Islet precursor cell (in vitro differentiated cells): Measurements from ENCODE around the gene RAB14.
"Not testable (repeated sequence)": the region's sequence is repeated elsewhere in the genome, so short reads cannot be mapped to it uniquely, and the experiment has no call there.

ENCODE experiments used
- DNase-seq: peaks from one replicate; pipeline ENCODE4 v3.0.0-alpha.2; 2018

The RAB14 gene

DNA sequence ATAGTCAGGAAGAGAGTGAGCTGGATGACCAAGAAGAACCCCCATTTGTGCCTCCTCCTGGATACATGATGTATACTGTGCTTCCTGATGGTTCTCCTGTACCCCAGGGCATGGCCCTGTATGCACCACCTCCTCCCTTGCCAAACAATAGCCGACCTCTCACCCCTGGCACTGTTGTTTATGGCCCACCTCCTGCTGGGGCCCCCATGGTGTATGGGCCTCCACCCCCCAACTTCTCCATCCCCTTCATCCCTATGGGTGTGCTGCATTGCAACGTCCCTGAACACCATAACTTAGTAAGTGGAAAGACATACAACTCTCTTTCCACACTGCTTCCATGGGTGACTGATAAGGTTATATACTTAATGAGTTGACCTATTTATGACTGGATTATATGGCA, 51.5 kb downstream of the RAB14 start:
- no peak for DNase-seq

DNA sequence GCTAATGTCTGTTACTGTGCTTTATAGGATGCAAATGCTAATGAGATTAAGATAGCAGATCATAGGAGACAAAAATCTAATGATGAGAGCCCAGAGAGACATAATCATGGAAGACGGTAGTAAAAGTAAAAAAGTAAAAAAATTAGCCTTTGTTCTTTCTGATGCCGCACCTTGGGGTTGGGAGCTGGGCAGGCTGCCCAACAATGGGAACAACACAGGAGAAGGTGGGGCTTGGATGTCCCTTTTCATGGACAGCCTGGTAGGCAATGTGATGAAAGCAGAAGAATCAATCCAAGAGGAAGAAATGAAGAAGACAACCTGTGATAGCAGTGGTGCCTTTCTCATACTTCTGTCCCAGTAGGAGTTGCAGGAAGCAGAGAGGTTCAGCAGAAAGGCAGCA, 57.2 kb downstream of the RAB14 start:
- no peak for DNase-seq

DNA sequence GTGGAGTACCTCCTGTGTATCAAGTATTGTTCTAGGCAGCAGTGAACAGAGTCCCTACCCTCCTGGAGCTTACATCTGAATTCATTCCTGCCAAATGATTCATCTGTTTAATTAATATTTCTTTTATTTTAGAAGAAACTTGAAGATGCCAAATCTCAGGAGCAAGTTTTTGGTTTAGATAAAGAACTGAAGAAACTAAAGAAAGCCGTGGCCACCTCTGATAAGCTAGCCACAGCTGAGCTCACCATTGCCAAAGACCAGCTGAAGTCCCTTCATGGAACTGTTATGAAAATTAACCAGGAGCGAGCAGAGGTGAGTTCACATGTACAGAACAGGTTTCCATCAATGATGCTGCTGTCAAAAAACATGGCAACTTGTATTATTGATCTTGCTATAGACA, 57.9 kb downstream of the RAB14 start:
- no peak for DNase-seq

DNA sequence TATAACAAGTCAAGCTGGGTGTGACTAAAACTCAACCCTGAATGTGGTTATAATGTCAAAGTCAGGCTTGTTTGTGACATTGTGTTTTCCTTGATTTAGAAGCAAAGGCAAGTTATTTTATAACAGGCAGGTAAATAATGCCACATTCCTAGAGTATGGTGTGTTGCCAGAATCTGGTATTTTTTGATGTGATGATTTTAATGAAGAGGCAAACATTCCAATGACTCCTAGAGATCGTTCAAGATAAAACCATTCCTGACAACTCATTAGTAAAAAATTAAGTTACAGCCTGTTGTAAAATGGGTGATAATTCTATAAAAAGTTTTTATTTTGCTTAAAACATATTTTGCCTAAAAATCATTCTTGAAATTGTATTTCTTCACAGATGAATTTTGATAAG, 60.0 kb downstream of the RAB14 start:
- DNase-seq = no peak

DNA sequence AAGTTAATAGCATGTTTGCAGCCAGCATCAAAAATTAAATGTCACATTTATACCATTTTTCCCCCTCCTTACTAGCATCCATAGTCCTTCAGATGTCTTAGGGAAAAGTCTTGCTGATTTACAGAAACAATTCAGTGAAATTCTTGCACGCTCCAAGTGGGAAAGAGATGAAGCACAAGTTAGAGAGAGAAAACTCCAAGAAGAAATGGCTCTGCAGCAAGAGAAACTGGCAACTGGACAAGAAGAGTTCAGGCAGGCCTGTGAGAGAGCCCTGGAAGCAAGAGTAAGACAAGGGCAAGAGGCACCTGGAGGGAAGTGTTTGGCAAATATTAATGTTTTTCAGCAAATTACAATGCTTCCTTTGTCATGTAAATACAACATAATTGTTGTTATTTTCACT, 60.4 kb downstream of the RAB14 start:
- DNase-seq = no peak

DNA sequence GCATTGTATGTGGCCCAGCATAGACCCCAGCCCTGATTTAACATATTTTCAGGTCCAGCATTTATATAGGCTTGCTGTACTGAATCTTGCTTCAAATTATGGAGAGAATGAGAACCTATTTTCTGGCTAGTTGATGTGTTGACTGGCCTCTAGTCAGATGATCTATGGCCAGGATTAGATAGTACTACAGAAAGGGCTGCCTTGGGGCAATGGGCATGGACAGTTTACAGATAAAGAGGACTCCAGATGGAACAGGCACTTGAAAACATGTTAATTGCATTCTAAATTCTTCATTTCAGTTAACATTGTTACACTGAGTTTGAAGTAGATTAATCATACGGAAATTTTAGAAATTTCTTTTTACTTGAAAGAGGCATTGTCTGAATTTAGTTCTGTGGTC, 61.5 kb downstream of the RAB14 start:
- DNase-seq = no peak

DNA sequence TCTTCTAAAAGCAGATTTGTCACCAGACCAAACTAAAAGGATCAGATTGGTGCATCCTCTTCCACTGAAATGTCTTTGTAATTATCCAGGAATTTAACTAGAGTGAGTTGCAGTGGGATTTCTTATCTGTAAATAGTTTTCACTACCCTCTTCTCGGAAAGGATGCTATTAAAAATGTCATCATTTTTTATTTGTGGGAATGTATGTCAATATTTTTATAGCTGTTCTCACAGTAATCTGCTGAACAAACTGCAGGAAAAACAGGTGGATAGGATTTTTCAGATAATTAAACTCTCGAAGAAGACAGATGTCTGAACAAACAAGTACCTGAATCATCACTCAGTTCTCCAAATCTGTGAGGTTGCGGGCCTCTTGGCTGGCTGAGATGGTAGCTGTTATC, 62.7 kb downstream of the RAB14 start:
- DNase-seq = no peak

DNA sequence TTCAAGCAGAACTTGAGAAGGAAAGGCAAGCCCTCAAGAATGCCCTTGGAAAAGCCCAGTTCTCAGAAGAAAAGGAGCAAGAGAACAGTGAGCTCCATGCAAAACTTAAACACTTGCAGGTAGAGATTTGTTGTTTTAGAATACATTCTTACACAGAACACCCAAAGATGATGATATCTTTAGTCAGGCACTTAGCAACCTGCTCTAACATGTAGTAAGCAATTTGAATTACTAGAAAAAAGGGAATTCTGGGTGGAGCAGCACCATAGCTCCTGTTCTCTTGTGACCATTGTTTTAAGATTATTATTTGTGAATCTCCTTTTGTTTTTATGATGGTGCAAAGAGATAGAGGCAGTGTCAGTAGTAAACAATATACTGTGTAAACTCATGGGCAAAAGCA, 63.1 kb downstream of the RAB14 start:
- DNase-seq = no peak

DNA sequence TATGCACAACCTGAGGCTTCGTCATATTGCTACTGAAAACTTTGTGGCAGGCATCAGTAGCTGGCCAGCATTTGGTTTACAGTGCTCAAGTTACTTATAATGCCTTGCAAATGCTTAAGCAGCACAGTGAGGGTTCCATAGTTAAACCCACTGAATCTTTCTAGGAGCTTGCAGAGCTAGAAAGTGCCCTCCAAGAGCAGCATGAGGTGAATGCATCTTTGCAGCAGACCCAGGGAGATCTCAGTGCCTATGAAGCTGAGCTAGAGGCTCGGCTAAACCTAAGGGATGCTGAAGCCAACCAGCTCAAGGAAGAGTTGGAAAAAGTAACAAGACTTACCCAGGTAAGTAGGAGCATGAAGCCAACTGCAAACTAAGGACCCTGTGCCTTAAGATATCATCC, 66.0 kb downstream of the RAB14 start:
- DNase-seq = no peak

DNA sequence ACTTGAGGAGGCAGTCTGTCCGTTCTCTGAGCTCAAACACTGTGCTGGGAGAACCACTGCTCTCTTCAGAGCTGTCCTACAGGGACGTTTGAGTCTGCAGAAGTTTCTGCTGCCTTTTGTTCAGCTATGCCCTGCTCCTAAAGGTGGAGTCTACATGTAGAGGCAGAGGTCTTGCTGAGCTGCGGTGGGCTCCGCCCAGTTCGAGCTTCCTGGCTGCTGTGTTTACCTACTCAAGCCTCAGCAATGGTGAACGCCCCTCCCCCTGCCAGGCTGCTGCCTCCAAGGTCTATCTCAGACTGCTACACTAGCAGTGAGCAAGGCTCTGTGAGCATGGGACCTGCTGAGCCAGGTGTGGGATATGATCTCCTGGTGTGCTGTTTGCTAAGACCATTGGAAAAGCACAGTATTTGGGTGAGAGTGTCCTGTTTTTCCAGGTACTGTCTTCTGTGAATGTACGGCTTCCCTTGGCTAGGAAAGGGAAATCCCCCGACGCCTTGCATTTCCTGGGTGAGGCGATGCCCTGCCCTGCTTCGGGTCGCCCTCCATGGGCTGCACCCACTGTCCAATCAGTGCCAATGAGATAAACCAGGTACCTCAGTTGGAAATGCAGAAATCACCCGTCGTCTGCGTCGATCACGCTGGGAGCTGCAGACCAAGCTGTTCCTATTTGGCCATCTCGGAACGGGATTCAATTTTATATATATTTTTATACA, 68.4 kb downstream of the RAB14 start:
- peak; percentile 74 for DNase-seq

DNA sequence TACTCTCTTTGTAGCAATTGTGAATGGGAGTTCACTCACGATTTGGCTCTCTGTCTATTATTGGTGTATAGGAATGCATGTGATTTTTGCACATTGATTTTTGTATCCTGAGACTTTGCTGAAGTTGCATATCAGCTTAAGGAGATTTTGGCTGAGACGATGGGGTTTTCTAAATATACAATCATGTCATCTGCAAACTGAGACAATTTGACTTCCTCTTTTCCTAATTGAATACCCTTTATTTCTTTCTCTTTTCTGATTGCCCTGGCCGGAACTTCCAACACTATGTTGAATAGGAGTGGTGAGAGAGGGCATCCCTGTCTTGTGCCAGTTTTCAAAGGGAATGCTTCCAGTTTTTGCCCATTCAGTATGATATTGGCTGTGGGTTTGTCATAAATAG, 72.3 kb downstream of the RAB14 start:
- DNase-seq = not testable (repeated sequence)
